HG02588 (cell line): ENCODE results near the gene INTS7.
A peak's percentile ranks its signal among the peaks of the same experiment; 100 is the strongest.
"Not testable (repeated sequence)": the region's sequence is repeated elsewhere in the genome, so short reads cannot be mapped to it uniquely, and the experiment has no call there.

ENCODE experiments used
- ATAC-seq: cut with Tn5 transposase; IDR thresholded peaks from one replicate; pipeline ENCODE4 v1.9.1; 2021; ENCODE audit warnings: mild to moderate bottlenecking, moderate library complexity; ENCODE audit not compliant: unreplicated experiment

Gene INTS7

DNA sequence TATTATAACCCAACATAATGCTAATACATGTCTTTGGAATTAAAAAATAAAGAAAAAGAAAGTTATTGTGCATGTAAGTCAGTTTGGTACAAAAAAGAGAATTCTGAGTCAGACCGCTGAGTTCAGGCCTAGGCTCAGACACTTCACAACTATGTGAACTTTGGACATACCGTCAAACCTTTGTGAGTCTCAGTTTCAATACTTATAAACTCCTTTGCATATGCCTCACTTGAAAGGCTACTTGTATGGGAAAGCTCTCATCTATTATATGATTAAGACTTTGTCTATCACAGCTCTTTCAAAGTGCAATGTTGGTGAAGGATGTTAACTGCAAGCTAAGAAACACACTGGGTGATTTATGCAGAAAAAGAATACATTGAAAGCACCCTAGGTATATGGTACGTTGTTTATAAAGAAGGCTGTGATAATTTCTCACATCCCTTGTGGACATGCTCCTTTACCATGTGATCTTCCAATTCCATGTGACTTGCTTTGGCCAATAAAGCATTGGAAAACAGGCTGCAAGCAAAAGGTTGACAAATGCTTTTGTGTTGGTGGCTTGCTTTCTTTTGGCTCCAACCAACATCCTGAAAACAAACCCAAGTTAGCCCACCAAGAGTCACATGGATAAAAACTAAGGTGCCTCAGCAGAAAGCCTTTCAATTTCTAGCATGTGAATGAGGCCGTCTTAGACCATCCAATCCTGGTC is 49.6 kb downstream of the INTS7 start:
- peak; percentile 95 for ATAC-seq

GRCh38 chr1:211978596-211978995 is 56.8 kb downstream of the INTS7 start:
- no peak for ATAC-seq

DNA sequence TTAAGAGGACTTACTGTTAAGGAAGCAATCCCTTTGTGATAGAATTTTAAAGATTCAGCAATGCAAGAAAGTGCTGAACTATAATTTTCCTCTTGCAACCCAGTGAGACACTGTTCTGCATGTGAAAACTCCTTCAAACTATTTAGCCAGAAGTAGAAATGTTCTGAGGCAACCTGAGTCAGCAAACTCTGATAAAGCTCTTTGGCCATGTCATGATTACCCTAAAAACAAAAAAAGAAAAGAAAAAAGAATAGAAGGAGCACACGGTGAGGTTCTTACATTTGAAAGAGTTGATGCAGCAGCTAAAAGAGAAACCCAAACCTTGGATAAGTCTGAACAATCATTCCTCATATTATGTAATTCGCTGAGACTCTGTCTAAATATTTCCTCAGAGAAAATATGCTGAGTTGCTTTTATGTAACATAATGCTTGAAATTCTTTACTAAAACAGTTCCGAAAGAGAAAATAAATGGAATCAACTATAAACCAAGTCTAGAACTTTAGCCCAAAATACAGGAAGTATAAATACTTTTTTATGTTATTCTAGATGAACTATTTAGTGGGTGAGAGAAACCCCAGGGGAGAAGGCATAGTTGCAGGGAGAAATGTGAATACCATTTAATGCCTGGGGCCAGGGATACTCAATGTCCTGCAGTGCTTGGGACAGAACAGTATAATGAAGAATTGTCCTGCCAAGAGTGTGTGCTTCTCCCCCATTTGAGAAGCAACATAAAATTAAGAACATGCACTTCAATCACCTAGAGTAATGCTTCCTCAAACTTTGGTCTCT is 60.0 kb downstream of the INTS7 start:
- ATAC-seq = no peak

DNA sequence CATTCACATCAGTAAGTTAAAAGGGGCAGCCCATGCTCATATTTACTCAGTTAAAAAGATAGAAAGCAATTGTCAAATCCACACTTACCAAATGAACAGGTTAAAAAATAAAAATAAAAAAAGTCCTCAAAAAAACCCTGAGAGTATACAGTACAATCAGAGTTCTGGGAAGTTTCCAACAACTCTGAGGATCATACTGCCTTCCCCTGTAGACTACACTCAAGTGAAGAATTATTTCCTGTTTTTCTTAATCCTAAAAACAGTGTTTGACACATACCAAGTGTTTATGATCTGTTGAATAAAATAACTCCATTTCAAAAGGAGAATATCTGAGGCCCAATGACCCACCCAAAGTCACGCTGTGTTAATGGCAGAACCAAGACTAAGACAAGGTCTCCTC is 61.8 kb downstream of the INTS7 start:
- ATAC-seq = no peak

DNA sequence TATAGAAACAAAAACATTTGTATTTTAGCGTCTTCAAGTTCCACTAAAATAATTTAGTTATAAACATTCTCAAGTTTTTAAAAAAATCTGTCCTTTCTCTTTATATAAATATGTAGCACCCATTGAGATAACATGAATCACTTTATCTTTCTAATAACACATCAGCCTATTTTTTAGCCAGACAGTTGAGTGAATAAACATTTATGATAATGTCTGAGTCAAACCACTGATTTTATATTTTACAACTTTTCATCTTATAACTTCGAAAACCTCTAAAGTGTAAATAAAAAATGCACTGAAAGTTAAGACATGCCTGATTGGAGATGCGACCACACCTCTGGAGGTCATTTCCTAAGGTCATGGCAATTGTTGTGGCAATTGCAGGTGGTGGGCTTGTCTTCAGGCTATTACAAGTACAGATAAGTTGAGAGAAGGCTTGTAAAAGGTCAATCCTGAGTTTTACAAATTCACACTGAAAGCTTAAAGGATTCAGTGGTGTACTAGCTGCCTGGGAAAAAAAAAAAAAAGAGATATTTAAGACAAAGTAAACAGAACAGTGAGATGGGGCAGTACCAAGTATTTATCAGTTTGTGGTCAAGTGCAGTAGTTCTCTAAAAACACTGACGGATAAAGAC is 67.0 kb downstream of the INTS7 start:
- ATAC-seq = no peak

GRCh38 chr1:211967704-211968103 is 67.7 kb downstream of the INTS7 start:
- ATAC-seq = no peak

DNA sequence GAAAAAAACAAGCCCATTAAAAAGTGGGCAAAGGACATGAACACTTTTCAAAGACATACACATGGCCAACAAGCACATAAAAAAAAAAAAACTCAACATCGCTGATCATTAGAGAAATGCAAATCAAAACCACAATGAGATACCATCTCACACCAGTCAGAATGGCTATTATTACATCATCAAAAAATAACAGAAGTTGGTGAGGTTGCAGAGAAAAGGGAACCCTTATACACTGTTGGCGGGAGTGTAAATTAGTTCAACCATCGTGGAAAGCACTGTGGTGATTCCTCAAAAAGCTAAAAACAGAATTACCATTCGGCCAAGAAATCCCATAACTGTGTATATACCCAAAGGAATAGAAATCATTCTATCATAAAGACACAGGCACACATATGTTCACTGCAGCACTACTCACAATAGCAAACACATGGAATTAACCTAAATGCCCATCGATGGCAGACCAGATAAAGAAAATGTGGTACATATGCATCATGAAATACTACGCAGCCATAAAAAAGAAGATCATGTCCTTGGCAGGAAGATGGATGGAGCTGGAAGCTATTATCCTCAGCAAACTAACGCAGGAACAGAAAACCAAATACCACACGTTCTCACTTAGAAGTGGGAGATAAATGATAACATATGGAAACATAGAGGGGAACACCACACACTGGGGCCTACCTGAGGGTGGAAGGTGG is 70.1 kb downstream of the INTS7 start:
- no peak for ATAC-seq

GRCh38 chr1:211959680-211960079 is 75.7 kb downstream of the INTS7 start:
- no peak for ATAC-seq

- no peak for ATAC-seq
Measured at GRCh38 chr1:211959221-211959620, 76.1 kb downstream of the INTS7 start.

GRCh38 chr1:211954028-211954427 is 81.3 kb downstream of the INTS7 start:
- not testable (repeated sequence) for ATAC-seq

- not testable (repeated sequence) for ATAC-seq
Measured at GRCh38 chr1:211953543-211953942, 81.8 kb downstream of the INTS7 start.

- ATAC-seq = no peak
Measured at GRCh38 chr1:211952299-211952698, 83.1 kb downstream of the INTS7 start.

GRCh38 chr1:211951856-211952255 is 83.5 kb downstream of the INTS7 start:
- ATAC-seq = peak; percentile 95

- ATAC-seq = no peak
Measured at GRCh38 chr1:211948377-211948776, 87.0 kb downstream of the INTS7 start.

- no peak for ATAC-seq
Measured at GRCh38 chr1:211947396-211948295, 87.7 kb downstream of the INTS7 start.

DNA sequence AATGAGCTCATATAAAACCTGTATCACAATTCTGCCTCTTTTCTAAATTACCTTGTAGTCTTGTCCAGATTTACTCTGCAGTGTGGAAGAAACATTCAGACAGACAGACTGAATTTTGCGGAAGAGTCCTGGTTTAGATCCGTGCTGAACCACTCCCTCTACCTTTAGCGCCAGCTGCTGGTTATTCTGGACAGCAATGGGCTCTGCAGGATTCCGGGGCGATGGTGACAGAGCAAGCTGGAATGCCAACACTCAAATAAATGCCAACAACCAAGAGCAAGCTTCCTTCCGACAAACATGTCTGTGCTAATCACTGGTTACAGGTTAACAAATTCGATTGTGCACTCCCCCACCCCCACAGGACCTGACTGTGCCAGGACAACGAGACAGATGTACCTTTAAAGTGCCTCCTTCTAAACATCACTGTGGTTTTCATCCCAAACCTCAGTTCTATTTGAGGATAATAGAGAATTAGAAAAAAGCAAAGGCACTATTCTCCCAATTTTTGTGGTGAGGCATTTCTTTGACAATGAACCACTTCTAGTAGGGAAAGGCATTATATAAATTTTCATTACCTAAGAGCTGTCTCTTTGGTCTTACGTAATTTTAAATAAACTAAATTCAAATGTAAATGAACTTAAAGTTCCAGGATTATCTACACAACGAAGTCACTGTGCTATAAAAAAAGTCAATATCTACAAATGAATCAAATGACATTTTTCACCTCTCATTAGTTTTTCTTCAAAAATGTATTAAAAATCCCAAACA is 90.4 kb downstream of the INTS7 start:
- ATAC-seq = no peak

- ATAC-seq = no peak
Measured at GRCh38 chr1:211942583-211942982, 92.8 kb downstream of the INTS7 start.

- peak; percentile 80 for ATAC-seq
Measured at GRCh38 chr1:211939876-211940468, 95.4 kb downstream of the INTS7 start.

DNA sequence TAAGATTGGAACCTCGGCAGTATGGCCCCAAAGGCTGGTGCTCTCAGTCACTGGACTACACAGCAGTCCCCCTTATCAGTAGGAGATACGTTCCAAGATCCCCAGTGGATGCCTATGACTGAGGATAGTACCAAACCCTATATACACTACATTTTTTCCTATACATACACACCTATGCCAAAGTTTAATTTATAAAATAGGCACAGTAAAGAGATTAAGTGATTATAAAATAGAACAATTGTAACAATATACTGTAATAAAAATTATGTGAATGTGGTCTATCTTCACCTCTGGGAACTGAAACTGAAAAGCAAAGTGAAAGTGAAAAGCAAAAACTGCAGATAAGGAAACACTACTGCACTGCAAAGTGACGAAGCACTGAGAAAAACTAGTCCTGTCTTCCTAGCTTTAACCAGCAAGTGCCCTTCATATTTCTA is 96.8 kb downstream of the INTS7 start:
- no peak for ATAC-seq
